GM19455 (cell line): Measurements from ENCODE around the gene MAPK10.
"Not testable (repeated sequence)": the region's sequence is repeated elsewhere in the genome, so short reads cannot be mapped to it uniquely, and the experiment has no call there.

Experiments
- ATAC-seq: cut with Tn5 transposase; IDR thresholded peaks from one replicate; pipeline ENCODE4 v1.9.1; 2021; ENCODE audit not compliant: unreplicated experiment

MAPK10 gene

GRCh38 chr4:86344127-86344526 is 15.7 kb downstream of the MAPK10 start:
- ATAC-seq = no peak

GRCh38 chr4:86338989-86339388 is 20.9 kb downstream of the MAPK10 start:
- ATAC-seq = no peak

DNA sequence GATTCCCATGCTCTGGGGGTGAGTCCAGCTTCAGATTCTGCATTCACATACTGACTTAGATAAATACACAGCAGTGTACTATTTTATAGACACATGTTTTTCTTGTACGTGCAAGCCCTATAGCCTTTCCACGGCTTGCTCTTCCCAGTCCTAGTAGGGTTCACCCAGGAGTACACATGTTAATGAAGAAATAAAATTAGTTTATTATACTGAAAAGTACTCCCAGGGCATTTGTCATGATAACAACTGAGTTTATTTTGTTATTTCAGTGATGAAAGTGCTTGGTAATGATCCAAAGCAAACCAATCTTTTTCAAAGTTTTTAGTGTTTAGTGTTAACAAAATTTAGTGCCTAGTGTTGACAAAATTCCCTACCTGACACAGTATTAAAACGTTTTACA is 21.3 kb downstream of the MAPK10 start:
- ATAC-seq = no peak

DNA sequence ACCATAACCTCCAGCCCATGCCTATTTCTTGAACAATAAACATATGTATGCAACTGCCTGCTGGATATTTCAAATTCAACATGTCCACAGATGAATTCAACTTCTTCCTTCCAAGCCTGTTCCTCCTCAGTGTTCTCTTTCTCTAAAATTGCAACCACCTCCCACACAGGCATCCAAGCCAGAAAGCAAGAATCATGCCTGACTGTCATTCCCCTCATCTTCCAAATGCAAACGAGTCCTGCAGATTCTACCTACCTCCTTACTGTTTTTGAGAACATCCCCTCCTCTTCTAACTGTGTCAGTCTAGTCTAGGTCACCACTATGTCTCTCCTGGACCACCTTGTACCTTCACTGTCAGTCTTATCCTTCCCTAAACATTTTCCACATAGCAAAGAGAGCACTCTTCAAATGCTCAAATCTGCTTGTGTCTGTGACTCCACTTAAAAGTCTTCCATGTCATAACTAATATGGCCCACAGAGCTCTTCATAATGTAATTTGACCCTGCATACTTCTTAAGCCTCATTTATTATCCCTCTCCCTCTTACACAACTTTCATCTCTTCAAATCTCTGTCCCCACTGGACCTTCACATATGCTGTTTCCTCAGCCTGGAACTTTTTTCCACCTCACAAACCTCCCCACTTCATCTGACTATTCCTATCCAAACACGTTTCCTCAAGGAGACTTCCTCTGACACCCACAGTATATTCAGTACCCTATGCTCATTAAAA is 25.7 kb downstream of the MAPK10 start:
- no peak for ATAC-seq

DNA sequence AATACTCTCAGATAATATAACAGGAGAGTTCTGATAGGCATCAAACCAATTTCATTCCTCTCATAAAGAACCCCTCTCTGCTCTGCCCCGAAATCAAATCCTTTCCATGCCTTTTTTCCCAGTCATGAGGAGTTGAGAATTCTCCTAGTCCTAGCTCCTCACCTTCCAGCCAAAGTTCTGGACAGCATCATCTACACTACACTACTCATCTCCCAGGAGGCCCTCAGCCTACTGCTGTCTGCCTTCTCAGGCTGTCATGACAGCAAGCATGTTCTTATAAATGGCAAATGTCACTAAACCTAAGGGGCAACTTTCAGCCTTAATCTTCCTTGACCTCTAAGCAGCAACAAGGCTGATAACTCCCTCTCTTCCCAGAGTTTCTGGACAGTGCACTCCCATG is 26.6 kb downstream of the MAPK10 start:
- ATAC-seq = no peak

DNA sequence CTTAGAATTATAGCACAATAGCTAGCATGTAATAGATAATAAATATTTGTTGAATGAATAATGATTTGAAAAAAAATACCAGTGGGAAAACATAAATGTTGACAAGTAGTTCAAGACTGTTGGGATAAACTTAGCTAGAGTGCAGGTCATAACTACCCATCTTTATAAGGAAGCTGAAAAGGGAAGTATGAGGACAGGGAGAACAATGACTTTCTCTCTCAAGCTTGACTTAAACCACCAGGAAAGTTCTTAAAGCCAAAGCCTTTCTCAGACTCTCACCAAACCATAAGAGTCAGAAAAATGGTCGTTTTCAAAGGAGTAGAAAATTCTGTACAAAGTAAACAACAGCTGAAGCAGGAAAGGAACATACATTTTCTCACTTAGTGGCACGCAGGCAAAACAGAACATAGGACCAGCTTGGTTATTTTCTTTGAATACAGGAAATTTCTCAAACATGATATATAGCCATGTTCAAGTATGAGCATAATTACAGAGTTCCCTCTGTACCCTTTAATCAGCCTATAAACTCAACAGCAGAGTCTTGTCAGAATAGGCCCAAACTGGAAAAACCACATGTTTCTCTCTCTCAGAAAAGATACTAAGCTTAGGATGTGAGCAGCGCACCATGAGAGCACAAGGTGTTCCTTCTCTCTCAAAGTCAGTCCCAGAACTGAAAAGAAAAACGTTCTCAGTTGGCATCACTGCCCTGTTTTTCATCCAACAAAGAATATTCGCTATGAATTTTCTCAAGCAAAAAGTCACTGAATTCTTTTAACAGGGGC is 28.7 kb downstream of the MAPK10 start:
- ATAC-seq = no peak

- not testable (repeated sequence) for ATAC-seq
Measured at GRCh38 chr4:86330411-86330810, 29.4 kb downstream of the MAPK10 start.

DNA sequence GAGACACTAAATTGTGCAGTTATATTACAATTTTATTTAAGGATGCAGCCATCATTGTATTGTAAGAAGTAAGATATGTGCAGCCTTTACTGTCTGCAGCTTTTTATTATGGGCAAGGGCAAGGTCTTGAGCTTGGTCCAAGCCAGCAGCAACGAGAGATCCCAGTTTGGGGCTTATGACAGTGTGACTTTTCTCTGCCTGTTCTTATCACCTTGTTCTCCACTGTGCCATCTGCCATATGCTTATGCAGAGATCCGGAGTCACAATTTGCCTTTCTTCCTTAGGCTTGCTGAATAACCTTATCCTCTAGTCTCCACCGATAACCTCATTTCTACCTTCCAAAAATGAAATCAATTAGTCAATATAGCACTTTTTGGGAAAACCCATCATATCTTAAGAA is 30.4 kb downstream of the MAPK10 start:
- ATAC-seq = no peak

GRCh38 chr4:86326400-86326799 is 33.5 kb downstream of the MAPK10 start:
- ATAC-seq = no peak

- no peak for ATAC-seq
Measured at GRCh38 chr4:86319390-86319789, 40.5 kb downstream of the MAPK10 start.

DNA sequence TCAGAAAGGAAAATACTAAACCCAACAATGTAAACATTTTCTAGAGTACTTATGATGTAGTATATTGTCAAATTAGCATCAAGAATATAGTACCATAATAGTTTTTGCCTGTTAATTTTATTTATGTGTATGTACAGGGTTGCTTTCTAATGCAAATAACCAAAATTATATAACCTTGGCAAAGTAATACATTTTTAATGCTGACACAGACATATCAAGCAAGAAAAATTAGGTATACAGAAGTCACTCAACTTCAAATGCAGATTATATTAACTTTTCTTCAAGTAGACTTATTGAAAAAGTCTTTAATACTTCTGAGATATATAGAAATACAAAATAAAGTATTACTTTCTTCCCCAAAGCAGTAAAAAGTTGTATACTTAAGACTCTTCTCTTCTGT is 44.3 kb downstream of the MAPK10 start:
- ATAC-seq = no peak

DNA sequence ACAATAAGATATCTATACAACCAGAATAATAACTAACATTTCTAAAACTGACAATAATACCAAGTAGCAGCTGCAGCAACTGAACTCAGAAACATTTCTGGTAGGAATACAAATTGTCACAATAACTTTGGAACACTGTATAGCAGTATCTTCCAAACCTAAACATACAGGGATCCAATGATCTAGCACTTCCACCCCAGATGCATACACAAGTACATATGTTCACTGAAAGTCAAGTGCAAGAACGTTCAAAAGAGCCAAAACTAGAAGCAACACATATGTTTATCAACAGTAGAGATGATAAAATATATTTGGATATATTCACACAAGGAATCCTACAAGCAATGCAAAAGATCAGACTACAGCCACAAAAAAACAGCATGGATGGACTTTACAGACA is 46.2 kb downstream of the MAPK10 start:
- ATAC-seq = no peak

- no peak for ATAC-seq
Measured at GRCh38 chr4:86307432-86307831, 52.4 kb downstream of the MAPK10 start.

DNA sequence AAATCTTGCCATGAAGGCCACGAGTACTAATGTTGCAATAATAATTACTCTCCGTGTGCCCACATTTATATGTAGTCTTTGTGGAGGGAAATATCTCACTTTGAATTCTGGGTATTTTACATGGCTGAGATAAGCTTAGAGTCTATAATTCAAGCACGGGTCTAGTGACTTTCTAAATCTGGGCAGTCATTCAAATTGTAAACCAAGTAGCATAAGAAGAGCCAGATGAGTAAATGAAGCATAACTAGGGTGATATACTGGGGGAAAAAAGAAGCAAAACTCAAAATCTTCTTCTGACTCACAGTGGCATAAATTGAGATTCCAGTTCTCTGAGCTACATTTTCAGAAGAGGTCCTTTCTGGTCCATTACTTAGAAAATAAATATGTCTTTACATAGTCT is 53.0 kb downstream of the MAPK10 start:
- no peak for ATAC-seq

DNA sequence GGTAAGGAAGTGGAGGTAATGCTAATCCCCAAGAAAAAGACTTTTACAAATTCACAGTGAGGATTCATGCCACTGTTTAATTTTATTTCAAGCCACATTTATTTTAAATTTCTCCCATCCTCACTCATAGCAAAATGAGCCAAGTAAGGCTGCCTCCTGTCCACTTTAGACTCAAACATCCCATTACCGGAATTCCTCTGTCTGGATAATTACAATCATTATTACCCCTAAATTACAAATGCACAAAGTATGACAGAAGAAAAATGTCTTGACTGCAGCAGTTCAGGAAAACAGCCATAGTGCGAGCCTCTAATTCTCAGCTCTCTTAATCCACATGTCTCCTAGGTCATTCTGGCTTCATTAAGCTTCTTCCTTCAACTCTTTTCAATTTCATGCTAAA is 57.0 kb downstream of the MAPK10 start:
- ATAC-seq = no peak

DNA sequence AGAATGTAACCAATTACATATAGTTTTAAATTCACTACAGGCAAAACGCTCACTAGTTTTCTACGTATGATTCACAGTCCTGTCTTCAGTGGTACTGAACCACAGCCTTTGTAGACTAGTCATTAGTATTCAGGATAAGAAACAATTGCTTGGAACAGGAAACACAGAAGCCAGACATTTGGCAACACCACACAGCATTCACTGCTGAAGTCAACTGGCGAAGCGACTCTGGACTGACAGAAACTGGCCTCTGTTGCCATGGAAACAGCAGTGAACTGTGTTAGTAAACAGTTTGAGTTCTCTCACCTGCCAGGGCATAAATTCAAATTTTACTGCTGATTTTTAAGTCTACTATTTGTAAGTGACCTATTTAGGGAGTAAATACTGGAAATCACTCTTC is 57.6 kb downstream of the MAPK10 start:
- ATAC-seq = no peak

DNA sequence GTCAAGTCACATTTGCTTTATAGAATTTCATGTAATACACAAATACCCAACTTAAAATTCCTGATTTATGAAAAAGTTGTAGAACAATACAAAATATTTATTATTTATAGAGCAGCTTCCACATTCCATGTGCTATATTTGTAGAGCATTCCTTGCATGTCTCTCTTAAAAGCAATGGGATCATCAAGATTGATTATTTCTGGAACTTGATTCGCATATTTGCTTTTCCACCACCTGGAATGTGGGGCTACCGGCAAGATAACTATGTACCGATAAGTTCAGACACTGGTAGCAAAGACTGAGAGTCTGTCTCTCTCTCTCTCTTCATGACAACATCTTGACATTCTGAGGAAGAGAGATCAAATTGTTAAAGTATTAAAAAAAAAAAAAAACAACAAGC is 59.3 kb downstream of the MAPK10 start:
- ATAC-seq = no peak

DNA sequence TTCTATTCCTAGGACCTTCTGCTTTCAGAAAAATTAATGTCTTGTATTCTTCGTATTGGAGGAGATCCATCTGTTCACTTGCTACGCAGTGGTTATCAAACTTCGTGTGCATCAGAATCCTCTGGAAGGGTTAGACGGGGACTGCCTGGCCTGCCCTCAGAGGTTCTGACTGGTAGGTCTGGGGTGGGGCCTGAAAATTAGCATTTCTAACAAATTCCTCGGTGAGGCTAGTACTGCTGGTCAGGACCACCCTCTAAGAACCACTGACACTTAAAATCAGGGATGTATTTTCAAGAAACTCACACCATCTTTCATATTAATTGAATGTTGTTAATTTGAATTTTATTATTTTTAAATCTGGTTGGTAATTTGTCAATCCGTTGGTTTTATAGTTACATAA is 63.0 kb downstream of the MAPK10 start:
- ATAC-seq = no peak

DNA sequence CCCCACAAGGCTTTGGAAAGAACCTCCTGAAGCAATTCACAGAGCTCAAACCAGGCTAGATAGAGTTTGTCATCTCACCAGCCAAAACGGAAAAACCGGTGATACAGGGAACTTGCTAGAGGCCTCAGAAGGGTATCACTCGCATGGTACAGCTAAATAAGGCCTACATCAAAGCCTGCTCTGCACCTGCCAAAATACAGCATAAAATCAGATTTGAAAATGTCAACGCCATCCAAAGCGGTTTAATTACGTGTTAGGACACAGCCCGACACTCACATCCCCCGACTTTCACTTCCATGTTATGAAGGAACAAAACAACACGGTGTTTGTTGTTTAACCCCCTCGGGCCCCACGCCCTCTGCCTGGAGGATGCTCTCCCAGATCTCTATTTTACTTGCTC is 65.0 kb downstream of the MAPK10 start:
- ATAC-seq = no peak

DNA sequence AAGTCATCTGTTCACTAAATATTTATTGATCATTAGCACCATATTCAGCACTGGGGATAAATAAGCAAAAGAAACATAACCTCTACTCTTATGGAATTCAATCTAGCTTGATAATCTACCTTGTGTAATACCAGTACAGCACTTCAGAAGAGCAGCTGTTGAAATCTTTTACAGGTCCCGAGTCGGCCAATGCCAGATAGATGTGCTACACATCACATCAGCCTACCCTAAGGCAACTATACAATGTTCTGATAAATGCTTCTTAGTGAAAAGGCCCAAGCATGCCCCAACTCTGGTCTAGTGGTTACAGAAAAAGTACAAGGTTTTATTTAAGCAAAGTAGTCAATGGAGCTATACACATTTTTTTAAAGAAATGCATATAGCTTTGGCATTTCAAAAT is 68.7 kb downstream of the MAPK10 start:
- ATAC-seq = no peak

DNA sequence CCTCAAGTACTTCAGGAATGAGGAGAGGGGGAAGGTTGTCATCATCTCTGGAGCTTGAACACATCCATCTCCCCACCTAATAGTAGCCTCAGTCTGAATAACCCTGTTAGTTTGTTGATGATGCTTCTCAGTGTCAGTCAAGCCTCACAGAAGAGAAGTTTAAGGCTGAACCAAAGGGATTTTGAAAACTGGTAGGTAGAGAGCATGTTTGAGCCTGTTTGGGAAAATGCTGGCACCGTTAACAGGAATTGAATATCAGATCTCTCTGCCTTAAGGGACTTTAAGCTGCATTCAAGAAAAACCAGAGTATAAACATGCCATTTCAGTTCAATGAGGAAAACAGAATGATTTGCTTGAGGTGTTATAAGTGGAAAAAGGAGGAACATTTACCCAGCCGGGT is 73.1 kb downstream of the MAPK10 start:
- no peak for ATAC-seq

DNA sequence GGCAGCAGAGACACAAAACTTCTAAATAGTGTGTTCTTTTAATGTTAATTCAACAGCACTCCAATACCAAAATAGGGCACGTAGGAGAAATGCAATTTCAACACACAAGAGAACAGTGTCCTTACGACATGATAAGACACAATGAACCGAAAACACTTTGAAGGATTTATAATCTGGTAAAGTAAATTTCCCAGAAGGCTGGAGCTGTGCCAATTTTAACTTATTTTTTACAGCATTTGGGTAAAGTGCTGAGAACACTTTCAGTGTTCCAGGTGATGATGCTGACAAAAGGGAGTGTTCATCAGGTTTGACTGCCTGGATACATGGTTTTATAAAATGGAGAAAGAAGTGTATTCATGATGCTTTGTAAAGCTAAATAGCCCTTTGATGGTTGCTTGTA is 76.5 kb downstream of the MAPK10 start:
- ATAC-seq = no peak

DNA sequence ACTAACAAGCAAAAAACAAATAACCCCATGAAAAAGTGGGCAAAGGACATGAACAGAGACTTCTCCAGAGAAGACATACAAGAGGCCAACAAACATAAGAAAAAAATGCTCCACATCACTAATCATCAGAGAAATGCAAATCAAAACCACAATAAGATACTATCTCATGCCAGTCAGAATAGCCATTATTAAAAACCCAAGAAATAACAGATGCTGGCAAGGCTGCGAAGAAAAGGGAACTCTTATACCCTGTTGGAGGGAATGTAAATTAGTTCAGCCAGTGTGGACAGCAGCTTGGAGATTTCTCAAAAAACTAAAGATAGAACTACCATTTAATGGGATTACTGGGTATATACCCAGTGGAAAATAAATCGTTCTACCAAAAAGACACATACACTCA is 79.6 kb downstream of the MAPK10 start:
- ATAC-seq = no peak
